PC-9 (cell line): ENCODE data around the gene USP48.

ENCODE experiments used
- EZH2 ChIP-seq: fragments of 200-600 bp; sonication (generic); IDR thresholded peaks from 2 replicates; pipeline ENCODE4 v1.8.0; 2017; ENCODE audit warnings: antibody characterized with exemption, low read depth
- TF ChIP-seq, protein P1 (sequence below): fragments of 200-600 bp; sonication (generic); conservative IDR thresholded peaks from 2 replicates; pipeline ENCODE4 v1.6.1; 2017; ENCODE audit warnings: mixed run types, antibody characterized with exemption, mild to moderate bottlenecking, moderate library complexity

DNA sequence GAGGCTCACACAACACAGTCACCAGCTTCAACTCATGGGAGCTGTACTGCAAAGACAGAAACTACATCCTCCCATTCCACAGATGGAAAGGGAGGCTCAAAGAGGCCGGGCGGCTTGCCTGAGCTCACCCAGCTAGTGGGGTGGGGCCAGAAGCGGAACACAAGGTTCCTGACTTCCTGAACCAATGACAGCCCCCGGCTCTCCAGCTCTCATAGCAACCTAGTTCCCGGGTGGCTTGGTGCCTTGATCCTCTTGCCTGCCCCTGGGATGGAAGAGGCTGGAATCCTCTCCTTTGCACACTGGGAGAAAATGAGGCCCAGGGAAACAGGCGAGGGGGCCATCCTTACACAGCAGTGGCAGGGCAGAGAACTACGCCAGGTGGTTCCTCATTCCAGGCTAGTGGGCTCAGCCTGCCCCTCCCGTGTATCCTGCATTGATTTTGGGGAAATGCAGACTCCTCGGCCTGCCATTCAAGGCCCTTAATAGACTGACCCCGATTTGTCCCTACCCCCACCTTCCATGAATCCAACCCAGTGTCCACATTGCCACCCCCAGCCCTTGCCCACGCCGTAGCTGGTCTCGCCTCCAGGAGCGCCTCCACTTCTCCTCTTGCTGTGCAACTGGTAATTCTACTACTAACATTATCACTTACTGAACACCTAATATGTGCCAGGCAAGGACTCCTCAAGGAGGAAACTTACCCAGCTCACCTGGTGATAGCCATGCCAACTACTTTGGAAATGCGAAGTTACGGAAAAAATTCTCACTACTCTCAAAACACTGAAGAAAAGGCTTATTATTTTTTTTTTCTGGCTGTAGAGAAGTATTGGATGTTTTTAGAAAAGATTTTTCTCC is 118.8 kb downstream of the USP48 start:
- TF ChIP-seq, protein P1, sequence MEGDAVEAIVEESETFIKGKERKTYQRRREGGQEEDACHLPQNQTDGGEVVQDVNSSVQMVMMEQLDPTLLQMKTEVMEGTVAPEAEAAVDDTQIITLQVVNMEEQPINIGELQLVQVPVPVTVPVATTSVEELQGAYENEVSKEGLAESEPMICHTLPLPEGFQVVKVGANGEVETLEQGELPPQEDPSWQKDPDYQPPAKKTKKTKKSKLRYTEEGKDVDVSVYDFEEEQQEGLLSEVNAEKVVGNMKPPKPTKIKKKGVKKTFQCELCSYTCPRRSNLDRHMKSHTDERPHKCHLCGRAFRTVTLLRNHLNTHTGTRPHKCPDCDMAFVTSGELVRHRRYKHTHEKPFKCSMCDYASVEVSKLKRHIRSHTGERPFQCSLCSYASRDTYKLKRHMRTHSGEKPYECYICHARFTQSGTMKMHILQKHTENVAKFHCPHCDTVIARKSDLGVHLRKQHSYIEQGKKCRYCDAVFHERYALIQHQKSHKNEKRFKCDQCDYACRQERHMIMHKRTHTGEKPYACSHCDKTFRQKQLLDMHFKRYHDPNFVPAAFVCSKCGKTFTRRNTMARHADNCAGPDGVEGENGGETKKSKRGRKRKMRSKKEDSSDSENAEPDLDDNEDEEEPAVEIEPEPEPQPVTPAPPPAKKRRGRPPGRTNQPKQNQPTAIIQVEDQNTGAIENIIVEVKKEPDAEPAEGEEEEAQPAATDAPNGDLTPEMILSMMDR = no peak
- no peak for TF ChIP-seq EZH2
